ENCODE measurements around the gene TMEM134. TPM values are rescaled to one million over a fixed set of nuclear protein-coding genes. Genes with fewer than 3 reads are reported as not detected.

TMEM134 gene
- polyA plus RNA-seq, 2 of the 4 experiments (the other 2 are of a cell fraction): 18.8 to 20.6 TPM

- no peak for TF ChIP-seq ESRRA (IDR thresholded peaks at IDR 0.05; ENCODE audit: borderline replicate concordance, low read length)
- TF ChIP-seq CHD4 (IDR thresholded peaks at IDR 0.05; ENCODE audit: borderline replicate concordance): peak; percentile 94
- TF ChIP-seq CHD2 (IDR thresholded peaks at IDR 0.05; ENCODE audit: low read length, partially characterized antibody): no peak
- TF ChIP-seq CEBPB (IDR thresholded peaks at IDR 0.05): no peak
- TF ChIP-seq HES2 (IDR thresholded peaks at IDR 0.05): no peak
- TF ChIP-seq NPAS2 (CRISPR knock-in tag; IDR thresholded peaks at IDR 0.05; ENCODE audit: borderline replicate concordance): no peak
- TF ChIP-seq RNF2 (IDR thresholded peaks at IDR 0.05; ENCODE audit: borderline replicate concordance, low read depth): no peak
- TF ChIP-seq RAD21 (conservative IDR thresholded peaks at IDR 0.05 in 1 of 2, IDR thresholded peaks at IDR 0.05 in 1 of 2): no peak
- TF ChIP-seq REST (IDR thresholded peaks at IDR 0.05): 0 out of 2 replicates have a peak, but pooled peaks have one; percentile 34
- no peak for TF ChIP-seq HOXA7 (CRISPR knock-in tag; IDR thresholded peaks at IDR 0.05)
- TF ChIP-seq ZNF302 (CRISPR knock-in tag; IDR thresholded peaks at IDR 0.05): no peak
- TF ChIP-seq RCOR1 (IDR thresholded peaks at IDR 0.05; ENCODE audit: low read depth, low read length): peak; percentile 97
- TF ChIP-seq POLR2AphosphoS2 (conservative IDR thresholded peaks at IDR 0.05; ENCODE audit: low read length): no peak
- TF ChIP-seq PBX3 (IDR thresholded peaks at IDR 0.05): peak; percentile 97
- TF ChIP-seq USF2 (IDR thresholded peaks at IDR 0.05): no peak
- TF ChIP-seq ZFP36 (IDR thresholded peaks at IDR 0.05; ENCODE audit: borderline replicate concordance, partially characterized antibody): no peak
- no peak; the same call in 1 of the 2 replicates for TF ChIP-seq EHF (CRISPR knock-in tag; IDR thresholded peaks at IDR 0.05)
- TF ChIP-seq SMC3 (IDR thresholded peaks at IDR 0.05): no peak
- TF ChIP-seq JUNB (IDR thresholded peaks at IDR 0.05): no peak
- TF ChIP-seq NFE2L2 (conservative IDR thresholded peaks at IDR 0.05; ENCODE audit: low read length): no peak
- no peak for TF ChIP-seq E2F6 (IDR thresholded peaks at IDR 0.05; ENCODE audit: borderline replicate concordance, low read depth)
- no peak; the same call in 1 of the 2 replicates for TF ChIP-seq FOXS1 (CRISPR knock-in tag; IDR thresholded peaks at IDR 0.05)
- peak; percentile 39; the same call in 1 of the 2 replicates for TF ChIP-seq HOXB5 (CRISPR knock-in tag; IDR thresholded peaks at IDR 0.05)
- peak; percentile 98 for TF ChIP-seq KDM1A (IDR thresholded peaks at IDR 0.05; ENCODE audit: low read depth)
- TF ChIP-seq RARB (CRISPR knock-in tag; IDR thresholded peaks at IDR 0.05): no peak
- TF ChIP-seq HMGXB4 (CRISPR knock-in tag; IDR thresholded peaks at IDR 0.05; ENCODE audit: borderline replicate concordance): no peak
- TF ChIP-seq HEYL (CRISPR knock-in tag; IDR thresholded peaks at IDR 0.05): no peak
- TF ChIP-seq BHLHE40 (IDR thresholded peaks at IDR 0.05; ENCODE audit: low read depth, low read length): 0 out of 2 replicates have a peak, but pooled peaks have one; percentile 29
Measured at GRCh38 chr11:67507864-67508485, 38.9 kb upstream of the TMEM134 start, which contains the start of gene CDK2AP2 (continued).

All from A549 (cell line).